NCI-H460 (cell line): Measurements from ENCODE around the gene KCNK5. TPM values are rescaled to one million over a fixed set of nuclear protein-coding genes. Genes with fewer than 3 reads are reported as not detected.

Source experiments
- DNase-seq: peaks from one replicate; pipeline ENCODE4 v3.0.0-alpha.2; 2016; ENCODE audit warnings: low read depth; ENCODE audit errors: extremely low read depth
- polyA plus RNA-seq: library from polyadenylated mRNA; depleted of rRNA; stranded (reverse); fragments of >200 nt; gene quantifications from 2 replicates; pipeline ENCODE4 v1.2.3, GENCODE V29; 2014; cell fraction: nucleus; rRNA removed
- total RNA-seq: library from RNA; depleted of rRNA; stranded (reverse); fragments of >200 nt; shearing (Covaris generic); gene quantifications from 2 replicates; pipeline ENCODE4 v1.2.3, GENCODE V29; 2014; rRNA removed

The KCNK5 gene, protein sequence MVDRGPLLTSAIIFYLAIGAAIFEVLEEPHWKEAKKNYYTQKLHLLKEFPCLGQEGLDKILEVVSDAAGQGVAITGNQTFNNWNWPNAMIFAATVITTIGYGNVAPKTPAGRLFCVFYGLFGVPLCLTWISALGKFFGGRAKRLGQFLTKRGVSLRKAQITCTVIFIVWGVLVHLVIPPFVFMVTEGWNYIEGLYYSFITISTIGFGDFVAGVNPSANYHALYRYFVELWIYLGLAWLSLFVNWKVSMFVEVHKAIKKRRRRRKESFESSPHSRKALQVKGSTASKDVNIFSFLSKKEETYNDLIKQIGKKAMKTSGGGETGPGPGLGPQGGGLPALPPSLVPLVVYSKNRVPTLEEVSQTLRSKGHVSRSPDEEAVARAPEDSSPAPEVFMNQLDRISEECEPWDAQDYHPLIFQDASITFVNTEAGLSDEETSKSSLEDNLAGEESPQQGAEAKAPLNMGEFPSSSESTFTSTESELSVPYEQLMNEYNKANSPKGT
- 0.74 and 0.78 TPM in 2 replicates for total RNA-seq
- 0.74 and 2.8 TPM in 2 replicates for polyA plus RNA-seq

DNA sequence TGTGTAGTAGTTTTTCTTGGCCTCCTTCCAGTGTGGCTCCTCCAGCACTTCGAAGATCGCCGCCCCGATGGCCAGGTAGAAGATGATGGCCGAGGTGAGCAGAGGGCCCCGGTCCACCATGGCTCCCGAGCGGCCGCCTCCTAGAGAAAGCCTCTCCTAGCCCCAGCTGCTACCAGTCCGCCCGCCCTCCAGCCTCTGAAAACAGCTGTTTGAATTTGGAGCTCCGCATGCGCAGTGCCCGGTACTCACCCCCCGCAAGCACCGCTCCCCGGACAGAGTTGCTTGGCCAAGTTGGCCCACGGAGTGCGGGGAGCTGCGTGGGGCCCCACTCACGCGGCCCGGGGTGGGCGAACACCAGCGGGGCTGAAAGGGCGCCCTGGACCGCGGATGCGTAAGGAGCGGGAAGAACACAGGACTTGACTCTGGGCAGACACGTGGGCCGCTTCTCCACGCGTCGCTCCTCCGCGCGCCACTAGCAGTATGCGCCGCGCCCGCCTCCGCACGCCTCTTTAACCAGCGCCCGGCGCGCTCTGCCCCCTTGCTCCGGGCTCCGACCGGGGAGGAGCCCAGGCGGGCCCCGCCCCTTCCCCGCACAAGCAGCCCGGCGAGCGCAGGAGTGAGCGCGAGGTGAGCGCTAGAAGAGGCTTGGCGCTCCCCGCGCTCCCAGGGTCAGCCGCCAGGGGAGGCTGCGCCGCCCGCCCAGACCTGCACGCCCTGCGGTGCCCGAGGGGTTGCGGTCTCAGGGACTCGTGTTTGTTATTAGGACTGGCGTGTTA lies at the start of gene KCNK5:
Gene KCNK5, minus strand, starts transcription at position 484 of the 776 bp plus-strand sequence. Its CDS starts 364 bp downstream, at position 120.
- peak; percentile 54 for DNase-seq

DNA sequence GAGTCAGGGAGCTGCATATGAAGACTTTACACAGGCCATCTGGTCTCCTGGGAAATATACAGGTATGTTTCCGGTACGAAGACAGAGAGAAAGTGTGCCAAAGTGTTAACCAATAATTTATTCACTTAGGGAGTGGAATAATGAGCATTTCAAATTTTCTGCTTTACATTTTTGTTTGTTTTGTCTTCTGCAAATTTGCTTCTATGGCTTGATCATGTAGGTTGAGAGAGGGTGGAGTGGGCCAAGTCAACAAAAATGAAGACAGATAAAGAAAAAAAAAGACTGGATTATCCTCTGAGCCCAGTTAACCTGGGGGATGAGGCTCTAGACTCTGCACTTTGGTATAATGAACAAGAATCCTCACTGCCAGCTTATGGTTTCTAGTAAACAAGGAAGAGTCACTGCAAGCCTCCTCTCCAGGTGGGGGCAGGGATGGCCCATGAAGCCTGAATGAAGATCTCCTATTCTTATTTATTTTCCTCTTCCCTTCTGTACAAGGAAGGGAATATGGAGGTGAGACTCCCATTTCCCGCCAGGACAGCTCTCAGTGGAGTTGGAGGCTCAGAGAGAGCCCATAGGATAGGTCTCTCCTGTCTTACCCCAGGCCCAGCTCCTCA lies 47.2 kb upstream of the KCNK5 start:
- DNase-seq, result no peak

DNA sequence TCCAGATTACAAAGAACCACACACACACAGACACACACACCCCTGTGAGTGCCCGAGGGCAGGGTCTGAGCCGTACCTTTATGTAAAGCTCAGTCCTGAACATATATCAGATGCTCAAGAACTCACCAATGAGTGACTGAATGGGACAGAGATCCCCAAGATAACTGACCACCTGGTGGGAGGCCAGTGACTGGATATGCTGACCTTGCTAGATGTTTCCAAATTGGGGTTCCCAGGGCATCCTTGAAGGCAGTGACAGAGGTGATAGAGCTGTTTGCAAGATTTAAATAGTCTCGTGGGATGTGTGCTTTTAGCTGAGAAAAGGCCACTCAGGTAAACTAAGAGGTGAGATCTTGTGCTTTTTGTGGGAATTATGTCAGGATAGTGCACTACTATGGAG lies 45.6 kb upstream of the KCNK5 start:
- no peak for DNase-seq

DNA sequence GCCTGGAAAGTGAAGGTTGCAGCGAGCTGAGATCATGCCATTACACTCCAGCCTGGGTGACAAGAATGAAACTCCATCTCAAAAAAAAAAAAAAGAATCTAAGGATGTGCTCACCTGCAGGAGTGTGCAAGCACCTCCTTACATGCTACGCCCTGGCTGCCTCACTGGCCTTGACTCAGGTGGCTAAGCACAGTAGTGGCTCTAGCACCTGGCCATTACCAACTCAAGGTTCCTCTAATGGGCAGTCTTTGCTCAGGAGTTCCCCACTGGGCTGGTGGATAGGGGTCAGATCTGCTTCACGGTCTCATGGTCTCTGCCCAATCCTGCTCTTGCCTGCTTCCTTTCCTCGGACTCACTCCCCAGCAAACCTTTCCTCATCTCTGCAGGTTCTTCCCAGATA lies 45.2 kb upstream of the KCNK5 start:
- DNase-seq, result no peak

DNA sequence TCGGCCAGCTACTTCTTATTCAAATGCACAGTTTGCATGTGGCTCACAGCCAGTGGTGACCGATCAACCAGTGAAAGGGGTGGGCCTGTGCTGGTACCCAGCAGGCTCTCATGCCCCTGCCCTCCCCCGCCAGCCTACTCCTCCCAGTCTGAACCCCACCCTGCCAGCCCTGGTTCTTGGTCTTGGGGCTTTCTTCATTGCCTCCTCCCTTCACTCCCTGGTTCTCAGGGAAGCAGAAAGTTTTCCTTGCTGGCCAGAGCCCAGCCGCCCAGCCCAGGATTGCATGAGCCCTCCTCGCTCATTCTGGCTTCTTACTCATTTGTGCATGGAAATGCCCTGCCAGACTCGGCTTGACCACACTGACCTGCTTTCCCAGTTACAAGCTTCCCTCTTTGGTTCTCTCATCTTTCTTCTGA lies 44.1 kb upstream of the KCNK5 start:
- DNase-seq, result no peak

DNA sequence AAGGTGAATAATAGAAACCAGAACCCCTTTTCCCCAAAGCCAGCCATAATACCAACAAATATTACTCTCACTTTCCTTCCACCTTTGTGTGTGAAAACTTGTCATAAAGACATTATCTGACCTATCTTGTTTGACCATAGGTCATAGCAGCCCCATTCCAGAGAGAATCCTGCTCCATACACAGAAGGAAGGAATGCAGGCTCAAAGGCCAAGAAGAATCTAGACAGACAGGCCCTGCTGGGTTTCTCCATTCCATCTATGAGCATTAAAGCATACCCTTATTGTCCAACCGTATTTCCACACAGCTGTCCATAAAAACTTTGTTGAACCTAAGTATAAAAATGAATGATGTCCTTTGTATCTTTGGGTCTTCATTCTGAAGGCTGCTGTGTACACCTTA lies 40.7 kb upstream of the KCNK5 start:
- no peak for DNase-seq

DNA sequence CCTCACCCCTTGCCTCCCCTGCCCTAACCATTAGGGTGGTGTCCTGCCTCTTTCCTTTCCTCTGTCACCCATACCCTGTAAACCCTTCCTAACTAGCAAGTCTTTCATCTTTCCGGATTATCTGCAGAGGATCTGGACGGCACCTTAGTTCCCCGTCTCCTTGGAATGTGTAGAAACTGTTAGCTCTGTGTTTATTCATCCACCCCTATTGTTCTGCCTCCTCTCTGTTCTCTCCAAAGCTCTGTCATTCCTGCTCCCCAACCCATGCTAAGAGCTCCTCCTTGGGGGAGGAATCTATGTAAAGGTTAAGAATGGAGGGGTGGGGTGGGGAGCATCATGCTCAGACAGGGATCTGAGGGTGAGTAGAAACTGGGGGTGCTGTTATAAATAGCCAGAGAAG lies 39.4 kb upstream of the KCNK5 start:
- DNase-seq, result no peak

DNA sequence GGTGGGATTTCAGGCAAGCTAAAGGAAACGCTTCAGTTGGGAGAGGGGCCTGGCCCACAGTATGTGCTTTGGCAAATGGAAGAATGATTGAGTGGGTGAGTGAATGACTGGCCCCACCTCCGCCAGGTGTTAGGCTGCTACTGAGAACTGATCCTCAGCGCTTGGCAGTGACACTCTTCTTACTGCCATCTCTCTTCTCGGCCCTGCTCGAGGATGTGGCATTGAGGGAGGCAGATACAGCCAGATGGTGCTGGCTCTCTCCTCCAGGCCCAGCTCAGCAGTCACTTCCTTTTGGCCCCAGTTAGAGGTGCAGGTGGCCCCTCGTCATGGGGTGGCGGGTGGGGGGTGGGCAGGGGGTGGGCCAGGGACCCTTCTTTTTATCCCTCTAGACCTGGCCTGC lies 38.9 kb upstream of the KCNK5 start:
- no peak for DNase-seq

DNA sequence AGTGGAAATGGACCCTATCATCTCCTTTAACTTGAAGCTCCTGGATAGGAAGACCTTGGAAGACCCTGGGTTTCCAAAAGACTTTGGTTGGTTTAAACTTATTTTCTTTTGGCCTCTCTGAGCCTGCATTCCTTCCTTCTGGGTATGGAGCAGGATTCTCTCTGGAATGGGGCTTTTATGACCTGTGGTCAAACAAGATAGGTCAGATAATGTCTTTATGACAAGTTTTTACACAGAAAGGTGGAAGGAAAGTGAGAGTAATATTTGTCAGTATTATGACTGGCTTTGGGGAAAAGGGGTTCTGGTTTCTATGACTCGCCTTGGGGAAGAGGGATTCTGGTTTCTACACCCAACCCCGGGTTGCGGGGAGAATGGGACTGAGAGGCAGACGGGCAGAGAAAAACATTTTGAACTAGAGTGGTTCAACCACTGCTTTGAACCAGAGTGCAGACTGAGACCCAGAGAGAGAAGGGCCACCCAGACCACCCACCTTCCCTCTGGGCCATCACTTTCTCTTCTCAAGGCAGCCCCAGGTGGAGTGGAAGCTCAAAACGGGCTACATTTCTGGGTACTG lies 37.6 kb upstream of the KCNK5 start:
- no peak for DNase-seq

DNA sequence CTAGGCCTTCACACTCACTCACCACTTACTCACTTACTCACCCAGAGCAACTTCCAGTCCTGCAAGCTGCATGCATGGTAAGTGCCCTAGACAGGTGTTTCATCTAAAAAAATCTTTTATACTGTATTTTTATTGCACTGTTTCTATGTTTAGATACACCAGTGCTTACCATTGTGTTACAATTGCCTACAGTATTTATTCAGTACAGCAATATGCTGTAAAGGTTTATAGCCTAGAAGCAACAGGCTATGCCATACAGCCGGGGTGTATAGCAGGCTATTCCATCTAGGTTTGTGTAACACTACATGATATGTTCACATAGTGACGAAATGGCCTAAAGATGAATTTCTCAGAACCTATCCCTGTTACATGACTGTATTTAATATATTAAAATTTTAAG lies 37.1 kb upstream of the KCNK5 start:
- no peak for DNase-seq

DNA sequence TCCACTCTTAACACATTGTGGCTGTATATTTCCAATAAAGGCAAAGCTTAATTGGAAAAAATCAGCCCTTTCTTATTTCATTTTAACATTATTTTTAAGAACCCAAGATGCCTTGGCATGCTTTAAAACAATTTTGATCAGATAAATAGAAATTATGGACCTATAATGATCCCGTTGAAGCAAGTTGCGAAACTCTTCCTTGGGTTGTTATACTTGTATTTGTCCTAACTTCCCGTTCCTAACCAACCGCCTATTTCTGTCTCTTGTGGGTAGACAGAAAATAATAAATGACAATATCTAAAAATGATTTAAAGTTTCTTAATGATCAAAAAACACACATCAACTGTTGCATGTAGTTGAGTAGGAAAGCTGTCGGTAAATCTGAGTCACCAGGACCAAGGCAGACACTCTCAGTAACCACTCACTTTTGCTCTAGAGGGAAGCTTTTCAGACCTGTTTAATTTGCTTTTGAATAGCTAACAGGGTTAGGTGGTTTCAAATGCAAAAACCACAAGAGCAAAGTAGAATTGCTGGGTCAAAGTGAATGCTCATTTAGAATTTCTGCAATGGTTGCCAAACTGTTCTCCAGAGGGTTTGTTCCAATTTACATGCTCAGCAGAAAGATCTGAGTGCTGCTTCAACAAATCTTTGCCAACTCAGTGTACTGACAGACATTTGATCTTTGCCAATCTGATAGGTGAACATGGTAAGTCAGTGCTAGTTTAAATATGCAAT lies 34.2 kb upstream of the KCNK5 start:
- DNase-seq, result no peak

DNA sequence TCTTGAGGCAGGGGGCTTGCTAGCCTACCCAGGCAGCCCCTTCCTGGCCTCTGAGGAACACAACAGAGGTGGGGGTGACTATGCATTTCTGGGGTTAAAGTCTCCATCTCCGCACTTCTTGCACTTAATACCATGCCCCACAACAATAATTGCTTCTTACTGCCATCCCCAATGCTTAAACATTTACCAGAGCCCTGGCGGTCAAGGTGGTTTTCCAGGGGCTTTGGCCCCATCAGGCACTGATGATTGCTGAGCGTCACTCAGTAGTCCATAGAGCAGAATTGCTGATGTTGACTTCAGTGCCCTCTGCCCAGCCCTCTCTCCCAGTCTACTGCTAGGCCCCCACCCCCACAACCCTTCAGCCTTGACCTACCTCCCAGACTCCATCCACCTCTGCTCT lies 32.5 kb upstream of the KCNK5 start:
- DNase-seq, result no peak

DNA sequence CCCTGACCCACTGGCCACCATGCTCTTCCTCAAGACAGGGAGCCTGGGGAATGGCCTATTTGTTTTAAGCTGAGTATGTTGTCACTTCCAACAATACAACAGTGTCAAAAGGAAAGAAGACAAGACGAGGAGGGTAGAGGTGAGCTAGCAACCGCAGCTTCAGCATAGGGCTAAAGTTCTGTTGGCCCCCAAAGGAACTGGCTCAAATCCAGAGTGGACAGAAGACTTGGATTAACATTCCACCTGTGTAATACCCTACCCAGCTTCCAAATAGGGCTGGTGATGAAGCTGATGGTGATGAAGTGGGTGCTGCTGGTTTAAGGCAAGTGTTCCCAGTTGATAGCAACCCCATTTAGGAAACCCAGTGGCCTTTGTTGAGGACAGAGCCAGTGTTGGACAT lies 31.7 kb upstream of the KCNK5 start:
- no peak for DNase-seq

DNA sequence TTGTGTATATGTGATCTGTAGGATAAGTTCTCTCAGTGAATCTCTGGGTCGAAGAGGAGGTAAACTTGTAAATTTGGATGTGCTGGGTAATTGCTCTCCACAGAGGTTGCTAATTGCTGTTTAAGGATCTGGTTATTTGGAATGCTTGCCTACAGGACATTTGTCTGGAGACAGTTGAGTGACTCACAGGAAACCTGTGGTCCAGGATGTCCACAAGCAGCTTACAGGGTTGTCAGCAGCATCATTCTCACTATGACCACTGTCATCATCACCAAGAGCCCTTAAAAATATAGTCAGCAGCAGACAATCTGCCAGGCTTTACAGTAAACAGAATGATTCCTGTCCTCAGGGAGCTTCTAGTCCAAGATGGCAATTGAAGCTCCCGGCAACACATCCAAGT lies 31.2 kb upstream of the KCNK5 start:
- DNase-seq, result no peak

DNA sequence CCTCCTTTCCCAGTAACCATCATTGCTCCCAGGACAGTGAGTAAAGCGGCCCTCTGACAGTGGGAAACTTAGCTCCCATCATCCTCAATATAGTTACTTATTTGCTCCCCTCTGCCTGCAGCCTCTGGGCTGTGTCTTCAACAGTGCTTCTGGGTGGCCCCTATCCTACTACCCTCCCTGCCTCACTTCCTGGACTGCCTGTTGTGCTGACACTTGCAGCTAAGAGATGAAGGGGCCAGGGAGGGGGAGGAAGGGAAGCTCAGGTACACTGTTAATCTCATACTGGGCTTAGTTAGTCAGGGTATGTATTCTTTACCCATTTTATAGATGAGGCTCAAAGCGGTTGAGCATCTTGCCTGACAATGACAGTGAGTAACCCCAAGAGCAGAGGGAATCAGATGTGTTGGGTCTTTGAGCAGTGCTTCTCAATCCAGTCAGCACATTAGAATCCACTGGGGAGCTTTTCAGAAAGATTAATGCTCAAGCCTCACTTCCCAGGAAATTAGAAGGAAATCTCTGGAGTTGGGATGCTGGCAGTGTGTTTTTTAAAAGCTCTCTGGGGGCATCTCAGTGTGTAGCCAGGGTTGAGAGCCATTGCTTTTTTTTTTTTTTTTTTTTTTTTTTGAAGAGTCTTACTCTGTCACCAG lies 27.1 kb upstream of the KCNK5 start:
- no peak for DNase-seq

DNA sequence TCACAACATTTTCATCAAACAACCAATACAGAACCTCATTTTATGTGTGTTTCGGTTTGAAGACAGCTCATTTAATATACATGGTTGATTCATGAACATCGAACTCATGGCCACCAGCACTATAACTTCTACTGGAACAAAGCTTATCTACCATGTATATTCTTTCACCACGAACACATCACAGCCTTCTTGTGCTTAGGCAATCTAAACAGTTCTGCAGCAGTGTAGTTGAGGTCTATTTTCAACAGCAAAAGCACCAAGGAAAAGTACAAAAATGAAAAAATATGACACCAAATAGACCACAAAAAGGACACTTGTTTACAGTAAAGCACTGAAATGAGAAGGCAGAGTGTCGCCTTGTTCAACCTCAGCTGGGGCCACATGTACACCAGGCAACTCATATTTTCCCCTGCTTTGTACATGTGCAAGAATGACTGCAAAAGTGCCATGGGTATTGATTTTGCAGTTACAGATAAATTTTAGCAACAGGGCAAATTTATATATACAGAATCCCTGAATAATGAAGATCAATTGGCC lies 25.8 kb upstream of the KCNK5 start:
- no peak for DNase-seq

DNA sequence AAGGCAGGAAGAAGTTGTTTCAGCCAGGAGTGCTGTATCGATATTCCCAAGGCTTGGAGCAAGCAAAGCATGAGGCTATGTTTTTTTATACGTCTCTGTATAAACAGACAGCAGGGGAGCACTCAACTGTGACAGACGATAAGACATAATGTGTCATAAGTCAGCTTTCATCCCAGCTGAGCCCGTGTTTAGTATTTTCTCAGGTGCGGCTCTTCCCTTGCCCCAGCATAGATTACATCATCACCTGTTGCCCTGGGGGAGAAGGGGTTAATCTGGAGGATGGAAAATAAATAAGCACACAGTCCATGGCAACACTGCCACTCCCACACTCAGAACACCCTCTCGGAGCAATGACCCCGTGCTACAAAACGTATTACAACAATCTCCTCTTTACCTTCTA lies 22.1 kb upstream of the KCNK5 start:
- no peak for DNase-seq

DNA sequence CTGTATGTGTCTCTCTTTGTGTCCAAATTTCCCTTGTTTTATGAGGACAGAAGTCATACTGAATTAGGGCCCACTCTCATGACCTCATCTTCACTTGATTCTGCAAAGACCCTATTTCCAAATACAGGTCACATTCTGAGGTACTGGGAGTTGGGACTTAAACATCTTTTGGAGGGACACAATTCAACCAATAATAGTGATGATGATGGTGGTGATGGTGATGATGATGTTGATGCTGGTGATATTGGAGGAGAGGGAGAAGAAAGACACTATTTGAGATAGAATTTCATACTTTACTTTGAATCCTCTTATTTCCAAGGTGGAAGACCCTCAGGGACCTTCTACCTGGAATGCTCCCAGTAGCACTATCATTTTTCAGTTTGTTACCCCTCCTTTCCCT lies 21.2 kb upstream of the KCNK5 start:
- no peak for DNase-seq

DNA sequence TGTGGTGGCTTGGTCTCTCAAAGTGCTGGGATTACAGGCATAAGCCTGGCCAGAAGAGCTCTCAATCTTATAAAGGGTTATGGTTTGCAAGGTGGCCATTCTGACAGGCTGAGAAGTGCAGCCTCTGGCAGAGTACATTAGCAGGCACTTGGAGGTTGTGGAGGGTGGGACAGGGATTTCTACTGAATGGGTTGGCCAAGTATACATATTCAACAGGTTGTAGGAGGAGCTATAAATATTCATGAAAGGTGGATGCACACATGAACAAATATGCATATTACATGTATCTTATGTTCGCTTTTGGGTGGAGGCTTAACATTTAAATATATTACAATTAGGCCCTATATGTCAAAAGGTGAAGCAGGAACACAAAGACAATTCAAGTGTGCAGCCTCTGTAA lies 20.0 kb upstream of the KCNK5 start:
- DNase-seq, result no peak
